NCI-H510A (cell line): Measurements from ENCODE around the gene DNASE2.

Experiments used
- DNase-seq: peaks from one replicate; lab custom pipeline; 2025; lab: John Stamatoyannopoulos, UW

The DNASE2 gene

DNA sequence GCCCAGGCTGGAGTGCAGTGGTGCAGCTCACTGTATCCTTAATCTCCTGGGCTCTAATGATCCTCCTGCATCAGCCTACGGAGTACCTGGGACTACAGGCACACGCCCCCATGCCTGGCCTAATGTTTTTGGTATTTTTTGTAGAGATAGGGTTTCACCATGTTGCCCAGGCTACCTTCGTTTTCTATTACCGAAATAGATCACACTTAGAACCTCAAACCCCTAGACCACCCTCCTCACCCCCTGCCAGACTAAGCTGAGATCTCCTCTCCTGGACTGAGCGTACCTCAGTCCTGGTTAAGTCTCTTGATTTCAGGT lies 5.4 kb upstream of the DNASE2 start:
- DNase-seq = no peak

DNA sequence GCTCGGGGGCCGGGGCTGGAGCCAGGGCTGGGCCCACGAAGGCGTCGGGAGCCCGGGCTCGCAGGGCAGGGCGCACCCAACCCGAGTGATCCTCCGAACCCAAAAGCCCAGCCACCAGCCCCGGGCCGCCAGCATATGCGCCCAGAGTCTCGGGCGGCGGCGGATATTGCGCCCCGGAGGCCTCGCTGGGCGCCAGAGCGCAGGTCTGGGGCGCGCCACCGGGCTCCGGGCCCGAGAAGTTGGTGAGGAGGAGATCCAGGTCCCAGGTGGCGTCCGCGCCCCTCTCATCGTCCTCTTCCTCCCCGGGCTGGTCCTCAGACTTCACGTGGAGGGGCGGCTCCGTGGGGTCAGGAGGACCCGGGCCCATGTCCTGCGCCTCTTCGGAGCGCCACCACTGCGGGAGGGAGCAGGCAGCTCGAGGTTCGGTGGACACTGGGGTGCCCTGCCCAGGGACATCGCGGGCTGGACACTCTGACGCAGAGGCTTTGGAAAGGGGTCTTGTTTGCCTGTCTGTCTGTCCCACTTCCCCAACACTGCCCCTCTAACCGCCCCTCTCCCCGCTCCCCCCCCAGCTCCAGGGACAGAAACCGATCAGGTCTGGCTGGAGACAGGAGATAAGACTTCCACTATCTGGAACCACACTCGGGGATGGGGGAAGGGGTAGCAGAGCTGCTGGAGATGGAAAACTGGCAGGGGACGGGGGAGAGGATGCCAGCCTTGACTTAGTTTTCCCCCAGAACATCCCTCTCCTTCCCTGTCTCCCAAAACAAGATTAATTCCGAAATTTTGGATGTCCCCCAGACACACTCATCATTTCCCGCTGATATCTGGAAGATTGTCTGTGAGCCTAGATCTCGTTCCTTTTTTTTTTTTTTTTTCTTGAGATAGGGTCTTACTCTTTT lies 4.8 kb upstream of the DNASE2 start:
- DNase-seq = no peak

DNA sequence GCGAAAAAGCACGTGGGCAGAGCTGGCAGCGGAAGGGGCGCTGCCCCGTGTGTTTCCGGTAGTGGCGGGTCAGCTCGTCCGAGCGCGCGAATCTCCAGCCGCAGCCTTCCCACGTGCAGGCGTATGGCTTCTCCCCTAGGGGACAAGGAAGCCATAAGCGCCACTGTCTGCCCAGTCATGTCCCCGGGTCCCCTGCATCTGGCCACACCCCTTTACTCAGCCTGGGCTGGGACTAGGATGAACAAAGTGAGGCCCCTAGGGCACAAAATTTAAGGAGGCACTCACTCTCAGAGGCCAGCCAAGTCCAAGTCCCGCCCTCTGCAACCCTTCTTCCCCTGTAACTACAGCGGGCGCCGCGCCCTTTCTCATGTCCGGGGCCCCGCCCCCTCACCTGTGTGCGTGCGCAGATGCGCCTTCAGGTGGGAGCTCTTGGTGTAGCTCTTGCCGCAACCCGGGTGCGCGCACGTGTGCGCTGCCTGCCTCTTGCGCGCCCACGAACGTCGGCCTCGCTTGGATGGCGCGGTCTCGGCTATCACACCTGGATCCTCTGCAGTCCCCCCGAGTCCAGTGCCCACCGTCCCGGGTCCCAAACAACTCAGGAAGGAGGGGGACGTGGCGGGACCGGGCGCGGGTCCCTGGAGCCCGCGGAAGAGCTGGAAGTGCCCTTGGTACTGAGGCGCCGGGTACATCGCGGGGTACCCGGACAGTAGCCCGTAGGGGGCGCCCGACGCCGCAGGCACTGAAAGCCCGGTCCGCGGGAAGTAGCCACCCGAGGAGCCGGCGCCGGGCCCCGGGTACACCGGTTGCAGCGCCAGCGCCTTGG lies 3.9 kb upstream of the DNASE2 start:
- peak; percentile 96 for DNase-seq

DNA sequence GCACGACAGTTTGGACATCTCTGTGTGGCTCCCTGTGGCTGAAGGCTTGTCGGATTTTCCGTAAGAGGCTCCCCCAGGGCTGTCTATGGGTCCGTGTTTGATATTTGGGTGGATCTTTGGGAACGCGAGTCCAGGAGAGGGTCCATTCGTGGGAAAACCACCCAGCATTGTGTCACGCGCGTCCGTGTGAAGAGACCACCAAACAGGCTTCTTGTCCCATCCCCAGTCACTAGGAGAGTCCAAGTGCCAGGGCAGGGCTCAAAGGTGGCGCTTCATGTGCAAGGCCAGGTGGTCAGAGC lies 3.3 kb upstream of the DNASE2 start:
- no peak for DNase-seq

DNA sequence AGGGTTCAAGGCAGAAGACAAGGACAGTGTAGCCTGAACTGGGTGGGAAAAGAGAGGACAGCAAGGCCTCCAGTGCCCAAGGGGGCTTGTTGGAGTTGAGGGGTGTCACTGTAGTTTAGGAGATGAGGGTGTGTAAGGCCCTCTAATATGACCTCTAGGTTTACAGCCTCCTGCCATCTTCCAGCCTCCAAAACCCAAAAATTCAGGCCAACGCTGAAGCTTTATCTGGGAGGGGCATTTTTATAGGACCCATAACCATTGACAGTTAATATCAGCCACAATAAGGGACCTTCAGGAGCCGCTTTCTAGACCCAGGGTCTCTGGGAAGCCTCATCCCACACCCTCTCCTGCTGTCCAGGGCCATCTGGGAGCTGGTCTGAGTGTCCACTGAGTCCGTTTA lies 3.0 kb upstream of the DNASE2 start:
- DNase-seq = no peak

DNA sequence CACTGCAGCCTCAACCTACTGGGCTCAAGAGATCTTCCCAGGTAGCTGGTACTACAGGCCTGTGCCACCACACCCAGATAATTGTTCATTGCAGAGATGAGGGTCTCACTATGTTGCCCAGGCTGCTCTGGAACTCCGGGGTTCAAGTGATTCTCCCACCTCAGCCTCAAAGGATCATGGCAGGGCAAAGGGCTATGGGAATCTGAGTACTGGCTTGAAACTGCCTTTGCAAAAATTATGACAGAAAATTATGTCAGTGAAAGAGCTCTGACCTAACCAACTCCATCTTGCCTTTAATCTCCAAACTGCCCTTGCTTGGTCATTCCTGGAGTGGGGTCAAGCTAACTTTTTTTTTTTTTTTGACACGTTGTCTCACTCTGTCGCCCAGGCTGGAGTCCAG lies 1.3 kb upstream of the DNASE2 start:
- DNase-seq = no peak

DNA sequence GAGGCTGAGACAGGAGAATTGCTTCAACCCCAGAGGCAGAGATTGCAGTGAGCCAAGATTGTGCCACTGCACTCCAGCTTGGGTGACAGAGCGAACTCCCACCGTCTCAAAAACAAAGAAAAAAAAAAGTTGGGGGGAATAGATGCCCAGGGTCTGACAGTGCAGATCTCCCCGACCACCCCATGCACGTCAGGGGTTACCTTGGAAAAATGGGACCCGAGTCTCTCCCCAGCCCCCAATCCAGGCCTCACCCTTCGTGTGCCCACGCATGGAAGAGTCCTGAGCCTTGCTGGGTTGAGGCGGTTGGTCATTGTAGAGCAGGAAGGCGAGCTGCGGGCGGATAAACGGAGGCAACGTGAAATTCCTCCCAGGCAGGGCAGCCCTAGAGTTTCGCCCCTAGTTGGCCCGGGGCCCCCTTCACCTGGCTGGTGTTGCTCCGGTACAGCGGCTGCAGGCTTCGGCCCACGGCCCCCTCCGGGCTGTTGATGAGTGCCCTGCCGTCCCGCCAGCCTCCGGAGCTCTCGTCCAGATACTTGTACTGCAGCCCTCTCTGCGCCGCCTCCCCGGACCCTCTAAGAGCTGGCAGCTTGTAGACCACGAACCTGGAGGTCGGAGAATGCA lies 588 bp downstream of the DNASE2 start:
- no peak for DNase-seq

DNA sequence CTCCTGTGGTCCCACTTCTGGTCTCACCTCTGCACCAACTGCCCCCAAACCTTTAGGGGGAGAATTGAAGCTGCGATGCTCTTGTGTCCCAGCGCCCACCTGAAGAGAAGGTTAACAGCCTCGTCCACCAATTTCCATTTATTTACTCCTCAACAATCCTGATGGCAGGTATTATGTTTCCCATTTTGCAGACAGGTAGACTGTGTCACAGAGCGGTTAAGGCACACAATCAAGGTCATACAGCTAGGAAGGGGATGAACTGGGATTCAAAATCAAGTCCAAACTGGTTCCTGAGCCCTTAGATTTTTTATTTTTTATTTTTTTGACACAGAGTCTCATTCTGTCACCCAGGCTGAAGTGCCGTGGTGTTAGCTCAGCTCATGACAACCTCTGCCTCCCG lies 6.2 kb downstream of the DNASE2 start:
- no peak for DNase-seq

DNA sequence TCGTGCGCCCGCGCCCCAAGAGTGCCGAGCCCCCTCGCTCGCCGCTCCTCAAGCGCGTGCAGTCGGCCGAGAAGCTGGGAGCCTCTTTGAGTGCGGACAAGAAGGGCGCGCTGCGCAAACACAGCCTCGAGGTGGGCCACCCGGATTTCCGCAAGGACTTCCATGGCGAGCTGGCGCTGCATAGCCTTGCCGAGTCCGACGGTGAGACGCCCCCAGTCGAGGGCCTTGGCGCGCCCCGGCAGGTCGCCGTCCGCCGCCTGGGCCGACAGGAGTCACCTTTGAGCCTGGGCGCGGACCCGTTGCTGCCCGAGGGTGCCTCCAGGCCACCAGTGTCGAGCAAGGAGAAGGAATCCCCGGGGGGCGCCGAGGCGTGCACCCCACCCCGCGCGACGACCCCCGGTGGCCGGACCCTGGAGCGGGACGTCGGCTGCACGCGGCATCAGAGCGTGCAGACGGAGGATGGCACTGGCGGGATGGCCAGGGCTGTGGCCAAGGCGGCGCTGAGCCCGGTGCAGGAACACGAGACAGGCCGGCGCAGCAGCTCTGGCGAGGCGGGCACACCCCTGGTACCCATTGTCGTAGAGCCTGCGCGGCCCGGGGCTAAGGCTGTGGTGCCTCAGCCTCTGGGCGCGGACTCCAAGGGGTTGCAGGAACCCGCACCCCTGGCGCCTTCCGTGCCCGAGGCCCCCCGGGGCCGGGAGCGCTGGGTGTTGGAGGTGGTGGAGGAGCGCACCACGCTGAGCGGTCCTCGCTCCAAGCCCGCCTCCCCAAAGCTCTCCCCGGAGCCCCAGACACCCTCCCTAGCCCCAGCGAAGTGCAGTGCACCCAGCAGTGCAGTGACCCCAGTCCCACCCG lies 7.1 kb downstream of the DNASE2 start:
- DNase-seq = no peak

DNA sequence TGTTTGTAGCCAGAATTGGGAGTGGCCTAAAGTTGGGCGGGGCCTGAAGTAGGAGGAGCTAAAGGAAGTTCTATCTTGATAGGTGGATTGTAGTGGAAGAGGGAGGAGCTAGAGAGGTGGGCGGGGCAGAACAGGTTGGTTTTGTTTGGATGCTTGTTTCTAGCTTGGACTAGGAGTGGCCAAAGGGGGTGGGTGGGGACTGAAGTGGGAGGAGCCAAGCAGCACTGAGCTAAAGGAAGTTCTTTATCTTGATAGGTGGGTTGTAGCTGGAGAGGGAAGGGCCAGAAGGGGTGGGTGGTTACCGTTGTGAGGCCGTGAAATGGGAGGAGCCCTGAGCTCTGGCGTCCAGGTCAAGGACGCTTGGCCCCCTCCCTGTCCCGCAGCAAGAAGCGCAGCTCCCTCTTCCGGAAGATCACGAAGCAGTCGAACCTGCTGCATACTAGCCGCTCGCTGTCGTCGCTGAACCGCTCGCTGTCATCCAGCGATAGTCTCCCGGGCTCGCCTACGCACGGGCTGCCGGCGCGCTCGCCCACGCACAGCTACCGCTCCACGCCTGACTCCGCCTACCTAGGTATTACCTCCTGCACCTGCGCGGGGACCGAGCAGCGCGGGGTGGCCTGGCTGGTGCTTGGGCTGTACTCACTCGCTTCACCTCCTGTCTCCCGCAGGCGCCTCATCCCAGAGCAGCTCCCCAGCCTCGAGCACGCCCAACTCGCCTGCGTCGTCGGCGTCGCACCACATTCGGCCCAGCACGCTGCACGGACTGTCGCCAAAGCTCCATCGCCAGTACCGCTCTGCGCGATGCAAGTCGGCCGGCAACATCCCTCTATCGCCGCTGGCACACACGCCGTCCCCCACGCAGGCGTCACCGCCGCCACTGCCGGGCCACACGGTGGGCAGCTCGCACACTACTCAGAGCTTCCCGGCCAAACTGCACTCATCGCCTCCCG lies 8.0 kb downstream of the DNASE2 start:
- no peak for DNase-seq

DNA sequence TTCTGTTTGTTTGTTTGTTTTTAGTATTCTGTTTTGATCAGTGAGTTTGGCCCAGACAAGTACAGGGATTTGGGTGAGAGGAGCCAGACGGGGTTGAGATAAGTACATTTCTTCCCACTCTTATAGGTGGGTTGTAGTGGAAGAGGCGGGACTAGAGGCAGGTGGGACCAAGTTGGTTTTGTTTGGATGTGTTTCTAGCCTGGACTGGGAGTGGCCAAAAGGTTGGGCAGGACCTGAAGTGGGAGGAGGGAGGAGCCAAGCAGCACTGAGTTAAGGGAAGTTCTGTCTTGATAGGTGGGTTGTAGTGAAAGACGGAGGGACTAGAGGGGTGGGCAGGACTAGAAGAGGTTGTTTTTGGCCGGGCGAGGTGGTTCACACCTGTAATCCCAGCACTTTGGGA lies 9.0 kb downstream of the DNASE2 start:
- no peak for DNase-seq

DNA sequence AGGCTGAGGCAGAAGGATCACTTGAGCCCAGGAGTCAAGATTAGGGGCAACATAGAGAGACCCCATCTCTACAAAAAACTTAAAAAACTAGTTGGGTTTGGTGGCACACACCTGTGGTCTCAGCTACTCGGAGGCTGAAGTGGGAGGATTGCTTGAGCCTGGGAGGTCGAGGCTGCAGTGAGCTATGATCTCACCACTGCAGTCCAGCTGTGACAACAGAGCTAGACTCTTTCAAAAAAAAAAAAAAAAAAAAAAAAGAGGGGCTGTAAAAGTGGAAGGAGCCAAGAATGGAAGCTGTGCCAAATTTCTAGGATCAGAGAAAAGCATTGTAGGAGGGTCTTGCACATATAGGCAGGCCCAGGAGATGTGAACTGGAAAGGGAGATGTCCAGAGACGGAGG lies 9.6 kb downstream of the DNASE2 start:
- no peak for DNase-seq

DNA sequence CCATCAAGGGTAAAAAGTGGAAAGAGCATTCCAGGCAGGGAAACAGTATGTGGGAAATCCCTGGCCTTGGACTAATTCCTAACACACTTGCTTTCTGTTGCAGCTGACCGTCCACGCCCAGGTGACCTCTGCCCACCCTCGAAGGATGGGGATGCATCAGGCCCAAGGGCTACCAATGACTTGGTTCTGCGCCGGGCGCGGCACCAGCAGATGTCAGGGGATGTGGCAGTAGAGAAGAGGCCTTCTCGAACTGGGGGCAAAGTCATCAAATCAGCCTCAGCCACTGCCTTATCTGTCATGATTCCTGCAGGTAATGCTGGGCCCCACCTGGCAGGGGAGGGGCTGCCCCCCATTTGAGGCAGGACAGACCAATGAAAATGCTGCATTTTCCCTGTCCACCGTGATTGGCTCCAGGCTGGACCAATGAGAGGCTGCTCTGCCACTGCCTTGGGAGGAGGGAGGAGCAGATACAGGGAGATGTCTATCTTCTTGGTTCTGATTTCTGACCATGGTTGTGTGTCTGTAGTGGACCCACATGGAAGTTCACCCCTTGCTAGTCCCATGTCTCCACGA lies 12.6 kb downstream of the DNASE2 start:
- DNase-seq = no peak

DNA sequence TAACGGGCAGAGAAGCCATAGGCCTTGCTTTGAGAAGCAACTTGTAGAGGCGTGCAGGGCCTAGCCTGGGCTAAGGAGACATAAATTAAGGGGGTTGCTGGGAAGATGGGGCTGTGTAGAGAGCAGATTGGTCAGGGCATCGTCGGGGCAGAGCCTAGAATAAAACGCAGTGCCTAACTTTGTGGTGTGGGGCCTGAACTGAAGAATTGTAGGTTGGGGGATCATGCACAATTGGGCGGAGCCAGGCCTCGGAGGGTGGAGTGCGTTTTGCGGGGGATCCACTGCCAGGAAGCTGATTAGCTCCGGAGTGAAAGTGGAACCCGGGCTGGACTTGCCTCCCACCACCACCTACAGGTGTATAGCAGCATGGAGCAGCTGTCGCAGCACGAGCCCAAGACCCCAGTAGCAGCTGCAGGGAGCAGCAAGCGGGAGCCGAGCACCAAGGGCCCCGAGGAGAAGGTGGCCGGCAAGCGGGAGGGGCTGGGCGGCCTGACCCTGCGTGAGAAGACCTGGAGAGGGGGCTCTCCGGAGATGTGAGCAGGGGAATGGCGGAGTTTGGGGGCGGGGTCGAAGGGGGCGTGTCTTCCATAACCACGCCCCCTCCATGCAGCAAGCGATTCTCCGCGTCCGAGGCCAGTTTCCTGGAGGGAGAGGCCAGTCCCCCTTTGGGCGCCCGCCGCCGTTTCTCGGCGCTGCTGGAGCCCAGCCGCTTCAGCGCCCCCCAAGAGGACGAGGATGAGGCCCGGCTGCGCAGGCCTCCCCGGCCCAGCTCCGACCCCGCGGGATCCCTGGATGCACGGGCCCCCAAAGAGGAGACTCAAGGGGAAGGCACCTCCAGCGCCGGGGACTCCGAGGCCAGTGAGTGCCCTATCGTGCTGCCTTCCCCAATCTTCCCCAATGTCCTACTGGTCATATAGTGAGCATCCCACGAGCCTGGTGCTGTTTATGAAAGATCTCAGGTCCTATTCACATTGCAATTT lies 13.8 kb downstream of the DNASE2 start:
- no peak for DNase-seq

DNA sequence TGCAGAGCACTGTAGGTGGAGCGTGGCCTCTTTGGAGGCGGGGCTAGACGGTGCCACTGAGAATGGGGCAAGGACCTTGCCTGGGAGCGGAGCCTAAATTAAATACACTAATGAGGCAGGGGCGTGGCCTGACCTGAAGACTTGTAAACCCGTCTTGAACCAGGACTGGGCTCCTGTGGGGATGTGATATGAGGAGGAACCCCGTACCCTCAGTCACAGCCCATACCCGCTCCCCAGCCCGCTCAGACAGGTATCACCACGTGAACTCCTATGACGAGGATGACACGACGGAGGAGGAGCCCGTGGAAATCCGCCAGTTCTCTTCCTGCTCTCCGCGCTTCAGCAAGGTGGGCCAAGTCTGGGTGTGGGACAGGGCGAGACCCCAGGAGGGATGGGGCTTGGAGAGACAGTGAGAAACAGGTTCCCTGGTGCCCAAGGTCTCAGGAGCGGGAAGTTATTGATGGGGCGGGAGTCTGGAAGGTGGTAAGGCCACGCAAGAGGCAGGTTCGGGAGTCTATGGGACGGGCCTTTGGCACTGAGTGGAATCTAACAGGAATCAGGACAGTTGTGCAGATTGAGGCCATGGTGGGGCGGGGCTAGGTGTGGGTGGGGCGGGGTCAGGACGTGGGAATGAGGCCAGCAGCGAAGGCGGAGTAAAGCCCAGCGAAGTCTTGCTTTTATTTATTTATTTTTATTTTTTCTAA lies 14.7 kb downstream of the DNASE2 start:
- no peak for DNase-seq

DNA sequence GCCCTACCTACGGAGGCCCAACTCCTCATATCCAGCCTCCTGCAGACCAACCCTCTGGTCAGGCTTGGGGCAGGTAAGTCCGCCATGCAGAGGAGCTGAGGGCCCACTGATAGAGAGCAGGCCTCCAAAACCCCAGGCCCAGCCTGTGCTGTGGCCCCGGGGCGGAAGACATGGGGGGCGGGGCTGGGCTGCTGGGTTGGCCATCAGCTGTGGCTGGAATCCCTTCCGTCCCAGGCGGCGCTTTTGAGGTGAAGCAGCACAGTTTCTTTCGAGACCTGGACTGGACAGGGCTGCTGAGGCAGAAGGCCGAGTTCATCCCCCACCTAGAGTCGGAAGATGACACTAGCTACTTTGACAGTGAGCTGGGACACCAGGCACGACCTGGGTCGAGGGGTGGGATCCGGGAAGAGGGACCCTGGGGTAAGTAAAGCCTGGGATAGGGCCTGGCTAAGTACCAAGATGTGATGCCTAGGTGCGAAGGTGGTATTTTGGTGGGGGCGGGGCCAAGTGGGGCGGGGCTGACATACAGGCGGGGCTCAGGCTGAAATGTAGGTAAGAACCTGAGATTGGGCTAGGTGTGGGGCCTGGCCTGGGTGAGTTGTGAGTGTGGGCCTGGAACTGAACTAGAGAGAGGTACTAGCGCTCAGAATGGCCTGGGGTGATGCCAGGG lies 15.4 kb downstream of the DNASE2 start:
- DNase-seq = no peak

DNA sequence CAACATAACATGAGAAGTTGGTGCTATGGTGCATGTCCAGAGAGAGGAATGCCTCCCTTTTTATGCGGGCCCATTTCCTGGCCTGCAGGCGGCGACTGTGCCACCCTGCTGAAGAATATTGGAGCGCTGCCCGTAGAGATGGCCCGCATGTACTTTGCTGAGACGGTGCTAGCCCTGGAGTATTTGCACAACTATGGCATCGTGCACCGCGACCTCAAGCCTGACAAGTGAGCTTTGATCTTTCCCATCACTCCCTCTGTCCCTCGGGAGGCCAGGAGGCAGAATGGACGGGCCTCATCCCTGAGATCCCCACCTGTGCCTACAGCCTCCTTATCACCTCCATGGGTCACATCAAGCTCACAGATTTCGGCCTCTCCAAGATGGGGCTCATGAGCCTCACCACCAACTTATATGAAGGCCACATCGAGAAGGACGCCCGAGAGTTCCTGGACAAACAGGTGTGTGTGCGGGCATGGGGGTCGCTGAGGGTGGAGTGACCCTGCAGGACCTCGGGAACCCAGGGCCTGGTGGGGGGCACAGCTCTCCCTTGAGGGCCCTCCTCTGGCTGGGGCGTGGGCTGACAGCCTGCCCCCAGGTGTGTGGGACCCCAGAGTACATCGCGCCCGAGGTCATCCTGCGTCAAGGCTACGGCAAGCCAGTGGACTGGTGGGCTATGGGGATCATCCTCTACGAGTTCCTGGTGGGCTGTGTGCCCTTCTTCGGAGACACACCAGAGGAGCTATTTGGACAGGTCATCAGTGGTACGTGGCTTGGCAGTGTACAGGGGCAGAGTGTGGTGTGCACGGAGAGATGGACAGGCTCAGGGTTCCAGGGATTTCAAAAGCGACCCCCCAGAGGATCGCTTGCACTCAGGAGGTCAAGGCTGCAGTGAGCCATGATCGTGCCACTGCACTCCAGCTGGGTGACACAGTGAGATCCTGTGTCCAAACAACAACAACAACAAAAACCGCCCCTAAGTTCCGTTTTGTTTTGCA lies 16.2 kb downstream of the DNASE2 start:
- no peak for DNase-seq
